Fibroblast of skin of right biceps (primary cell): ENCODE measurements around the gene SHCBP1L.

ENCODE experiments used
- DNase-seq: peaks from one replicate; pipeline ENCODE4 v3.0.0-alpha.2; 2013

The SHCBP1L gene

GRCh38 chr1:182952677-182953444 is at the start of gene SHCBP1L:
SHCBP1L (minus strand) TSS chr1:182953166; CDS start chr1:182953133, 33 bp downstream.
- DNase-seq: peak; percentile 30

- no peak for DNase-seq
These were observed 49.3 kb upstream of the SHCBP1L start for GRCh38 chr1:183002267-183002666.

GRCh38 chr1:183000167-183000962 is 47.4 kb upstream of the SHCBP1L start:
- no peak for DNase-seq

- no peak for DNase-seq
These were observed 45.5 kb upstream of the SHCBP1L start for GRCh38 chr1:182998482-182998881.

- peak; percentile 13 for DNase-seq
These were observed 43.9 kb upstream of the SHCBP1L start for GRCh38 chr1:182996816-182997215.

- no peak for DNase-seq
These were observed 42.9 kb upstream of the SHCBP1L start for GRCh38 chr1:182995894-182996293.

- no peak for DNase-seq
These were observed 40.8 kb upstream of the SHCBP1L start for GRCh38 chr1:182993746-182994145.

- DNase-seq: no peak
These were observed 37.6 kb upstream of the SHCBP1L start for GRCh38 chr1:182990413-182991144.

GRCh38 chr1:182985876-182986275 is 32.9 kb upstream of the SHCBP1L start:
- no peak for DNase-seq

GRCh38 chr1:182984621-182985020 is 31.7 kb upstream of the SHCBP1L start:
- DNase-seq: no peak

GRCh38 chr1:182984138-182984537 is 31.2 kb upstream of the SHCBP1L start:
- no peak for DNase-seq

GRCh38 chr1:182978151-182978853 is 25.3 kb upstream of the SHCBP1L start:
- DNase-seq: no peak

GRCh38 chr1:182977480-182977879 is 24.5 kb upstream of the SHCBP1L start:
- DNase-seq: no peak

- DNase-seq: no peak
These were observed 21.7 kb upstream of the SHCBP1L start for GRCh38 chr1:182974506-182975191.

GRCh38 chr1:182972829-182973228 is 19.9 kb upstream of the SHCBP1L start:
- DNase-seq: no peak

- DNase-seq: no peak
These were observed 19.3 kb upstream of the SHCBP1L start for GRCh38 chr1:182972231-182972630.

- no peak for DNase-seq
These were observed 18.3 kb upstream of the SHCBP1L start for GRCh38 chr1:182971219-182971618.

- DNase-seq: no peak
These were observed 16.1 kb upstream of the SHCBP1L start for GRCh38 chr1:182968836-182969734.

GRCh38 chr1:182968151-182968741 is 15.3 kb upstream of the SHCBP1L start:
- peak; percentile 43 for DNase-seq

- no peak for DNase-seq
These were observed 12.9 kb upstream of the SHCBP1L start for GRCh38 chr1:182965861-182966260.

GRCh38 chr1:182965096-182965495 is 12.1 kb upstream of the SHCBP1L start:
- no peak for DNase-seq
